IMR-90 (cell line): Measurements from ENCODE around the gene DIP2A. TPM values are rescaled to one million over a fixed set of nuclear protein-coding genes. Genes with fewer than 3 reads are reported as not detected.

Experiments
- ATAC-seq: fragments of 200-7000 bp; cut with Tn5 transposase; 2 replicates; pipeline ENCODE4 v1.9.1; 2020; ENCODE audit warnings: low read depth, mild to moderate bottlenecking, moderate library complexity
- BruUV-seq: library from RNA; stranded (reverse); fragments of 400-500 nt; replicated peaks from 2 replicates; lab custom pipeline; 2021; lab: Mats Ljungman, UMichigan
- CTCF ChIA-PET: fragments of 300-600 bp; formaldehyde crosslinking; extraction: SDS; loops from one replicate; lab custom pipeline; 2021; ENCODE audit warnings: antibody characterized with exemption; lab: Yijun Ruan, JAX
- POLR2A ChIA-PET: fragments of 300-600 bp; sonication (Branson Sonifier 250); formaldehyde crosslinking; loops from one replicate; lab custom pipeline; 2022; ENCODE audit warnings: antibody characterized with exemption; ENCODE audit not compliant: unreplicated experiment; lab: Charles Lee
- DNase-seq: peaks from one replicate; pipeline ENCODE4 v3.0.0; 2013
- H2AFZ ChIP-seq: replicated peaks from 2 replicates; pipeline ENCODE3; 2013; ENCODE audit warnings: low read length, mild to moderate bottlenecking; ENCODE audit not compliant: poor library complexity
- H2AK5ac ChIP-seq: 2 replicates; pipeline ENCODE4 v1.6.1; 2013; ENCODE audit warnings: low read depth, low read length, inconsistent platforms
- H2AK9ac ChIP-seq: replicated peaks from 2 replicates; pipeline ENCODE3; 2013; ENCODE audit warnings: mild to moderate bottlenecking, low read depth, low read length, moderate library complexity; ENCODE audit not compliant: poor library complexity
- H2BK120ac ChIP-seq: 2 replicates; pipeline ENCODE4 v1.6.1; 2013; ENCODE audit warnings: low read depth, low read length, inconsistent platforms
- H2BK15ac ChIP-seq: 3 replicates; pipeline ENCODE4 v1.6.1; 2013; ENCODE audit warnings: low read depth, low read length, inconsistent platforms
- H2BK20ac ChIP-seq: 2 replicates; pipeline ENCODE4 v1.6.1; 2013; ENCODE audit warnings: low read depth, mild to moderate bottlenecking, inconsistent platforms, low read length, moderate library complexity
- H2BK5ac ChIP-seq: 2 replicates; pipeline ENCODE4 v1.6.1; 2013; ENCODE audit warnings: mild to moderate bottlenecking, low read depth, low read length, inconsistent platforms; ENCODE audit not compliant: poor library complexity, severe bottlenecking
- H3K14ac ChIP-seq: replicated peaks from 2 replicates; pipeline ENCODE4 v1.6.1; 2013; ENCODE audit warnings: low read depth, low read length, inconsistent platforms
- H3K18ac ChIP-seq: 2 replicates; pipeline ENCODE4 v1.6.1; 2013; ENCODE audit warnings: low read depth, low read length, control low read depth
- H3K23ac ChIP-seq: 2 replicates; pipeline ENCODE4 v1.6.1; 2013; ENCODE audit warnings: low read depth, low read length, inconsistent platforms
- H3K27ac ChIP-seq: 2 replicates; pipeline ENCODE4 v1.5.1; 2013; ENCODE audit warnings: mild to moderate bottlenecking, control low read depth, low read length; ENCODE audit not compliant: insufficient read depth
- H3K27me3 ChIP-seq: 2 replicates; pipeline ENCODE4 v1.6.1; 2013; ENCODE audit warnings: low read length; ENCODE audit not compliant: control insufficient read depth, insufficient read depth
- H3K36me3 ChIP-seq: 2 replicates; pipeline ENCODE4 v1.6.1; 2013; ENCODE audit warnings: low read length, mixed read lengths; ENCODE audit not compliant: control insufficient read depth, insufficient read depth
- H3K4ac ChIP-seq: 2 replicates; pipeline ENCODE4 v1.6.1; 2013; ENCODE audit warnings: low read depth, low read length, inconsistent platforms
- H3K4me1 ChIP-seq: 2 replicates; pipeline ENCODE4 v1.6.1; 2013; ENCODE audit warnings: low read length, mixed read lengths; ENCODE audit not compliant: control insufficient read depth, insufficient read depth
- H3K4me2 ChIP-seq: 2 replicates; pipeline ENCODE4 v1.6.1; 2013; ENCODE audit warnings: low read depth, mild to moderate bottlenecking, control low read depth, low read length, moderate library complexity
- H3K4me3 ChIP-seq: 2 replicates; pipeline ENCODE4 v1.5.1; 2013; ENCODE audit warnings: low read depth, mild to moderate bottlenecking, control low read depth, low read length, moderate library complexity; ENCODE audit not compliant: insufficient read depth
- H3K56ac ChIP-seq: 2 replicates; pipeline ENCODE4 v1.6.1; 2013; ENCODE audit warnings: low read length, inconsistent platforms; ENCODE audit not compliant: insufficient read depth; ENCODE audit errors: extremely low read depth
- H3K79me1 ChIP-seq, 2 experiments: 2 replicates each; pipeline ENCODE4 v1.6.1; 2013; ENCODE audit warnings: low read length in 2 of 2, inconsistent platforms in 1 of 2, low read depth in 1 of 2
- H3K9ac ChIP-seq: 2 replicates; pipeline ENCODE4 v1.6.1; 2013; ENCODE audit warnings: low read depth, low read length, control low read depth
- H3K9me1 ChIP-seq: 2 replicates; pipeline ENCODE4 v1.6.1; 2013; ENCODE audit warnings: low read length, inconsistent platforms; ENCODE audit not compliant: insufficient read depth
- H3K9me3 ChIP-seq: 2 replicates; pipeline ENCODE4 v1.6.1; 2013; ENCODE audit warnings: low read length; ENCODE audit not compliant: control insufficient read depth, insufficient read depth
- H4K20me1 ChIP-seq: 2 replicates; pipeline ENCODE4 v1.6.1; 2013; ENCODE audit warnings: low read length, inconsistent platforms; ENCODE audit not compliant: insufficient read depth
- H4K5ac ChIP-seq: 2 replicates; pipeline ENCODE4 v1.6.1; 2013; ENCODE audit warnings: mild to moderate bottlenecking, low read depth, low read length, control low read depth
- H4K8ac ChIP-seq, 2 experiments: 2 replicates each; pipeline ENCODE4 v1.6.1; 2013; ENCODE audit warnings: low read depth in 2 of 2, low read length in 2 of 2, control low read depth in 1 of 2, inconsistent platforms in 1 of 2
- H4K91ac ChIP-seq: 2 replicates; pipeline ENCODE4 v1.6.1; 2013; ENCODE audit warnings: low read depth, low read length, inconsistent platforms; ENCODE audit not compliant: insufficient read depth
- BHLHE40 ChIP-seq: fragments of 150-350 bp; IDR thresholded peaks from 2 replicates; pipeline ENCODE4 v1.6.1; 2016; ENCODE audit warnings: mild to moderate bottlenecking, low read depth, low read length
- CEBPB ChIP-seq: IDR thresholded peaks from 2 replicates; pipeline ENCODE4 v1.6.1; 2012; ENCODE audit warnings: low read depth, low read length, improper control_type of control experiment
- CHD1 ChIP-seq: IDR thresholded peaks from 2 replicates; pipeline ENCODE4 v1.6.1; 2012; ENCODE audit warnings: low read depth, low read length, improper control_type of control experiment
- CTCF ChIP-seq: conservative IDR thresholded peaks from 2 replicates; pipeline ENCODE4 v1.5.1; 2012; ENCODE audit warnings: mild to moderate bottlenecking, low read depth, low read length, improper control_type of control experiment
- FOS ChIP-seq: fragments of 150-350 bp; IDR thresholded peaks from 2 replicates; pipeline ENCODE4 v1.6.1; 2016; ENCODE audit warnings: low read depth, low read length
- MAFK ChIP-seq: IDR thresholded peaks from 2 replicates; pipeline ENCODE4 v1.6.1; 2012; ENCODE audit warnings: low read depth, low read length, improper control_type of control experiment
- MAZ ChIP-seq: IDR thresholded peaks from 2 replicates; pipeline ENCODE4 v1.6.1; 2012; ENCODE audit warnings: low read depth, mild to moderate bottlenecking, low read length, improper control_type of control experiment, moderate library complexity, borderline replicate concordance
- MXI1 ChIP-seq: IDR thresholded peaks from 2 replicates; pipeline ENCODE4 v1.6.1; 2012; ENCODE audit warnings: low read depth, mild to moderate bottlenecking, low read length, moderate library complexity, borderline replicate concordance
- NFE2L2 ChIP-seq: fragments of 150-350 bp; IDR thresholded peaks from 2 replicates; pipeline ENCODE4 v1.6.1; 2016; ENCODE audit warnings: low read depth, mild to moderate bottlenecking, low read length
- POLR2A ChIP-seq: IDR thresholded peaks from 2 replicates; pipeline ENCODE4 v1.6.1; 2012; ENCODE audit warnings: mild to moderate bottlenecking, low read depth, low read length
- RAD21 ChIP-seq: IDR thresholded peaks from 2 replicates; pipeline ENCODE4 v1.6.1; 2012; ENCODE audit warnings: low read length, improper control_type of control experiment
- RCOR1 ChIP-seq: IDR thresholded peaks from 2 replicates; pipeline ENCODE4 v1.6.1; 2012; ENCODE audit warnings: mild to moderate bottlenecking, low read length, improper control_type of control experiment; ENCODE audit not compliant: insufficient replicate concordance
- RFX5 ChIP-seq: IDR thresholded peaks from 2 replicates; pipeline ENCODE4 v1.8.0; 2012; ENCODE audit warnings: low read depth, mild to moderate bottlenecking, low read length, moderate library complexity
- SMC3 ChIP-seq: fragments of 150-350 bp; IDR thresholded peaks from 2 replicates; pipeline ENCODE4 v1.6.1; 2016; ENCODE audit warnings: low read depth, mild to moderate bottlenecking, antibody characterized with exemption, low read length, moderate library complexity
- WGBS, 2 experiments: methylation state at CpG; one replicate each; pipeline versions ENCODE4 v1.1.5 to v1.1.7; 2013; ENCODE audit warnings: missing lambda C conversion rate in 2 of 2; ENCODE audit not compliant: insufficient read length in 1 of 2; ENCODE audit errors: extremely low coverage in 2 of 2; 5-methylcytosine and 5-hydroxymethylcytosine counted together
- dilution Hi-C: fragments of 300-500 bp; cut with HindIII; formaldehyde crosslinking; loops from one replicate; pipeline ENCODE4 v1.14.3; 2018; ENCODE audit warnings: low sequenced_read_pairs; ENCODE audit not compliant: unreplicated experiment
- in situ Hi-C: fragments of 300-500 bp; cut with MboI; formaldehyde crosslinking; loops from 3 replicates; pipeline ENCODE4 v1.14.3; 2019; ENCODE audit warnings: low sequenced_read_pairs, inconsistent platforms, mixed read lengths
- intact Hi-C: fragments of 100-400 bp; cut with micrococcal nuclease; formaldehyde crosslinking; loops from 2 replicates; pipeline ENCODE4 v1.10.0; 2022
- polyA plus RNA-seq, 3 experiments: library from polyadenylated mRNA; depleted of rRNA; stranded (reverse); fragments of >200 nt; gene quantifications; 2 replicates each; pipeline ENCODE4 v1.2.3, GENCODE V29; 2012; ENCODE audit warnings: low replicate concordance in 1 of 3
- total RNA-seq: library from RNA; depleted of rRNA; stranded (reverse); fragments of >200 nt; gene quantifications from 2 replicates; pipeline ENCODE4 v1.2.3, GENCODE V29; 2012
- TF ChIP-seq, protein P1 (sequence below): fragments of 150-350 bp; IDR thresholded peaks from 2 replicates; pipeline ENCODE4 v1.6.1; 2016; ENCODE audit warnings: low read depth, mild to moderate bottlenecking, low read length, moderate library complexity, borderline replicate concordance
- TF ChIP-seq, protein P2 (sequence below): fragments of 150-350 bp; IDR thresholded peaks from 2 replicates; pipeline ENCODE4 v1.6.1; 2017; ENCODE audit warnings: mild to moderate bottlenecking, antibody characterized with exemption, low read length, low read depth

Gene DIP2A
- total and polyA plus RNA-seq, 2 of the 4 experiments (the other 2 are of a cell fraction), result 17.9 to 24.3 TPM

DNA sequence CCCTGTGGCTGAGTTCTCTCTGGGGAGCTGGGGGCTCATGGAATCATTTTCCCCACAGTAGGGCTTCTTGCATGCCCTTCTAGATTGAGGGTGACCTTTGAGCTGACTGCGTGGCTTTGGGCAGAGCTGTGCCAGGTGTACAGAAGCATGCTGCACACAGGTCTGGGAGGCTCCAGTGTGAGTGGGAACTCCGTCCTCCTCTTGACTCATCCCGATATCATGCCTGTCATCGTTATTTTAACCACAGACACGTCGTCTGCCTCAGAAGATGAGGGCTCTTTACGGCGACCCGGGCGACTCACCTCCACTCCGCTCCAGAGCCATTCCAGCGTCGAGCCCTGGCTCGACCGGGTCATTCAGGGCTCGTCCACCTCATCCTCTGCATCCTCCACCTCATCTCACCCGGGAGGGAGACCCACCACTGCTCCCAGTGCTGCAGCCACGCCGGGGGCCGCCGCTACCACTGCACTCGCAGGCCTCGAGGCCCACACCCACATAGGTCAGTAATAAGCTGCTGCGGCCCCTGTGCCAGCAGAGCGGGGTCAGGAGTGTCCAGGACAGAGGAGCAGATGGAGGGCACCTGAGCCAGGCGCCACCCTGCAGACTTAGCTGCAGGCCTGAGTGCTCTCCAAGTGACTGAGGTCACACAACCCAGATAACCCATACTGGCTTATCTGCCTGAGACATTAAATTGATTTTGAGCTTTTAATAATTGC is 39.8 kb downstream of the DIP2A start:
- ATAC-seq, result no peak
- no peak overlapping the region for H3K14ac ChIP-seq
- H3K27me3 ChIP-seq, result no peaks in the 10 kb centered on the region
- H2AFZ ChIP-seq, result no peak overlapping the region
- in situ Hi-C loops (no loop called here), dilution Hi-C loops (no loop called here), intact Hi-C loops (no loop called here)
- no peak overlapping the region for H4K8ac ChIP-seq
- H2BK120ac ChIP-seq, result no peak overlapping the region
- no peak overlapping the region for H3K27ac ChIP-seq
- no peak overlapping the region for H3K18ac ChIP-seq
- no peaks in the 10 kb centered on the region for H3K9me3 ChIP-seq
- WGBS, 2 experiments, result 83% methylated on average over 6 of the region's 26 CpGs; no CpG with 5 or more reads in 1 of the 2 experiments
- no TSS peak for BruUV-seq
- TF ChIP-seq FOS, result no peak
- no peak for TF ChIP-seq RAD21
- no peak for TF ChIP-seq NFE2L2
- no peak for TF ChIP-seq POLR2A
- TF ChIP-seq BHLHE40, result no peak
- no peak for TF ChIP-seq MAFK
- TF ChIP-seq, protein P1, sequence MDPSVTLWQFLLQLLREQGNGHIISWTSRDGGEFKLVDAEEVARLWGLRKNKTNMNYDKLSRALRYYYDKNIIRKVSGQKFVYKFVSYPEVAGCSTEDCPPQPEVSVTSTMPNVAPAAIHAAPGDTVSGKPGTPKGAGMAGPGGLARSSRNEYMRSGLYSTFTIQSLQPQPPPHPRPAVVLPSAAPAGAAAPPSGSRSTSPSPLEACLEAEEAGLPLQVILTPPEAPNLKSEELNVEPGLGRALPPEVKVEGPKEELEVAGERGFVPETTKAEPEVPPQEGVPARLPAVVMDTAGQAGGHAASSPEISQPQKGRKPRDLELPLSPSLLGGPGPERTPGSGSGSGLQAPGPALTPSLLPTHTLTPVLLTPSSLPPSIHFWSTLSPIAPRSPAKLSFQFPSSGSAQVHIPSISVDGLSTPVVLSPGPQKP, result no peak
- TF ChIP-seq CEBPB, result no peak
- TF ChIP-seq RFX5, result no peak
- no peak for TF ChIP-seq MXI1
- no peak for TF ChIP-seq SMC3
- TF ChIP-seq CHD1, result no peak
- TF ChIP-seq MAZ, result no peak
- no peak for TF ChIP-seq CTCF
- TF ChIP-seq, protein P2, sequence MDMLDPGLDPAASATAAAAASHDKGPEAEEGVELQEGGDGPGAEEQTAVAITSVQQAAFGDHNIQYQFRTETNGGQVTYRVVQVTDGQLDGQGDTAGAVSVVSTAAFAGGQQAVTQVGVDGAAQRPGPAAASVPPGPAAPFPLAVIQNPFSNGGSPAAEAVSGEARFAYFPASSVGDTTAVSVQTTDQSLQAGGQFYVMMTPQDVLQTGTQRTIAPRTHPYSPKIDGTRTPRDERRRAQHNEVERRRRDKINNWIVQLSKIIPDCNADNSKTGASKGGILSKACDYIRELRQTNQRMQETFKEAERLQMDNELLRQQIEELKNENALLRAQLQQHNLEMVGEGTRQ, result no peak
- no peak for TF ChIP-seq RCOR1
- H2BK20ac ChIP-seq, result no peak overlapping the region
- CTCF ChIA-PET, result no interaction called here
- H4K20me1 ChIP-seq, result 0 out of 2 replicates have a peak, but pooled peaks cover 5% of the 10 kb centered on the region
- H2AK5ac ChIP-seq, result no peak overlapping the region
- H2BK5ac ChIP-seq, result no peak overlapping the region
- H2BK15ac ChIP-seq, result no peak overlapping the region
- H3K79me1 ChIP-seq, result peaks cover 6 to 30% of the 10 kb centered on the region in 2 experiments; a peak in 3 of 4 replicates
- H3K4me3 ChIP-seq, result no peak overlapping the region
- POLR2A ChIA-PET, result no interaction called here
- no peak overlapping the region for H3K4ac ChIP-seq
- peaks cover 2% of the 10 kb centered on the region for H3K4me1 ChIP-seq
- no peak overlapping the region for H2AK9ac ChIP-seq
- peak; percentile 45 for DNase-seq
- H3K9ac ChIP-seq, result no peak overlapping the region
- no peak overlapping the region for H3K23ac ChIP-seq
- no peak overlapping the region for H3K4me2 ChIP-seq
- H3K36me3 ChIP-seq, result peaks cover 18% of the 10 kb centered on the region
- no peak overlapping the region for H3K56ac ChIP-seq
- H4K5ac ChIP-seq, result no peak overlapping the region
- peaks cover 15% of the 10 kb centered on the region for H3K9me1 ChIP-seq
- H4K91ac ChIP-seq, result no peak overlapping the region
